Cardiac septum (tissue), 1 donor: ENCODE results near the gene P4HA2. TPM values are rescaled to one million over a fixed set of nuclear protein-coding genes. Genes with fewer than 3 reads are reported as not detected.

Source experiments
- DNase-seq: peaks from one replicate; pipeline ENCODE4 v3.0.0-alpha.2; 2020; ENCODE audit warnings: low spot score
- intact Hi-C: fragments of 100-400 bp; cut with DNase I; formaldehyde crosslinking; loops from one replicate; pipeline ENCODE4 v1.14.0; 2022
- total RNA-seq: library from RNA; stranded (reverse); fragmentation: NEBNext Ultra II Directional; extraction: Animal tissue kit (Norgen Biotek cat#: 25700); gene quantifications from one replicate; pipeline ENCODE4 v1.2.1, GENCODE V29; 2021
- donor health status: DM: no; HTN: no; CAD: no.

P4HA2 gene
- total RNA-seq, 1 donor from 2014 or later = 50.5 TPM

- no peak for DNase-seq
- intact Hi-C loops = no loop called here
Observed at GRCh38 chr5:132254321-132254977, 26.8 kb upstream of the P4HA2 start.

GRCh38 chr5:132253452-132254320 is 26.0 kb upstream of the P4HA2 start:
- intact Hi-C loops = no loop called here
- DNase-seq = no peak

- no peak for DNase-seq
- intact Hi-C loops = no loop called here
Observed at GRCh38 chr5:132253008-132253441, 25.4 kb upstream of the P4HA2 start.

- intact Hi-C loops = no loop called here
- DNase-seq = no peak
Observed at GRCh38 chr5:132251220-132251725, 23.6 kb upstream of the P4HA2 start.

- DNase-seq = no peak
- intact Hi-C loops = no loop called here
Observed at GRCh38 chr5:132250547-132250946, 22.9 kb upstream of the P4HA2 start.

- intact Hi-C loops = no loop called here
- DNase-seq = no peak
Observed at GRCh38 chr5:132246806-132247205, 19.2 kb upstream of the P4HA2 start.

GRCh38 chr5:132245593-132245992 is 17.9 kb upstream of the P4HA2 start:
- intact Hi-C loops = no loop called here
- no peak for DNase-seq

GRCh38 chr5:132243366-132243977 is 15.8 kb upstream of the P4HA2 start:
- DNase-seq = no peak
- intact Hi-C loops = no loop called here

GRCh38 chr5:132239776-132240175 is 12.1 kb upstream of the P4HA2 start:
- intact Hi-C loops = loop anchor here (5.0 kb wide), 1 partner anchor 138 kb away; no protein-coding TSS in a partner anchor
- no peak for DNase-seq

GRCh38 chr5:132238901-132239500 is 11.3 kb upstream of the P4HA2 start:
- intact Hi-C loops = loop anchor here (5.0 kb wide), 1 partner anchor 138 kb away; no protein-coding TSS in a partner anchor
- DNase-seq = no peak

GRCh38 chr5:132238169-132238744 is 10.6 kb upstream of the P4HA2 start:
- intact Hi-C loops = loop anchor here (5.0 kb wide), 1 partner anchor 139 kb away; no protein-coding TSS in a partner anchor
- DNase-seq = no peak

GRCh38 chr5:132237670-132238069 is 10.0 kb upstream of the P4HA2 start:
- intact Hi-C loops = loop anchor here (1.0 to 5.0 kb wide), 2 partner anchors 36 to 140 kb away; no protein-coding TSS in a partner anchor
- DNase-seq = no peak

- intact Hi-C loops = loop anchor here (1.0 to 5.0 kb wide), 2 partner anchors 36 to 140 kb away; no protein-coding TSS in a partner anchor
- no peak for DNase-seq
Observed at GRCh38 chr5:132237141-132237540, 9.5 kb upstream of the P4HA2 start.

GRCh38 chr5:132235340-132235739 is 7.7 kb upstream of the P4HA2 start:
- intact Hi-C loops = loop anchor here (5.0 kb wide), 1 partner anchor 142 kb away; no protein-coding TSS in a partner anchor
- no peak for DNase-seq

- intact Hi-C loops = loop anchor here (5.0 kb wide), 1 partner anchor 143 kb away; no protein-coding TSS in a partner anchor
- no peak for DNase-seq
Observed at GRCh38 chr5:132234684-132235062, 7.0 kb upstream of the P4HA2 start.

GRCh38 chr5:132233811-132234683 is 6.4 kb upstream of the P4HA2 start:
- no peak for DNase-seq
- intact Hi-C loops = no loop called here

- intact Hi-C loops = no loop called here
- DNase-seq = no peak
Observed at GRCh38 chr5:132233081-132233480, 5.4 kb upstream of the P4HA2 start.

- no peak for DNase-seq
- intact Hi-C loops = no loop called here
Observed at GRCh38 chr5:132232465-132232864, 4.8 kb upstream of the P4HA2 start.
